ENCODE measurements around the gene CES5A. TPM values are rescaled to one million over a fixed set of nuclear protein-coding genes. Genes with fewer than 3 reads are reported as not detected.
"Not testable (repeated sequence)": the region's sequence is repeated elsewhere in the genome, so short reads cannot be mapped to it uniquely, and the experiment has no call there.

Gene CES5A
- total RNA-seq, 1 donor from 2014 or later, result not detected

DNA sequence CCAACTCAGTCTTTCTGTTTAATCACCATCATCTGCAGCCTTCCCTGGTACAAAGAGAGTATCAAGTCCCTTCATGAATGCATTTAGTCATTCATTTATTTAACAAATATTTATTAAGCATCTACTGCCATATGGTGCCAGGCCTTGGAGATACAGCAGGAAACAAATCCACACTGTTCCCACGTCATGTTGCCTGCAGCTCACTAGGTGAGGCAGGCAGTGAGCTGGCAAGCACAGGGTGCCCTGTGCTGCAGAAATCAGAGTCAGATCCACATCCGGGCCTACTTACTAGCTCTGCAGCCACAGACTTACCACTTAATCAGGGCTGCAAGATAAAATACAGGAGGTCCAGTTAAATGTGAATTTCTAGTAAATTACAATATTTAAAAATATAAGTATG is 38.5 kb upstream of the CES5A start:
- TF ChIP-seq CTCF (IDR thresholded peaks at IDR 0.05), result no peak
- Histone ChIP-seq H3K36me3 (no peaks in the 10 kb centered on the region), H3K9me3 (no peaks in the 10 kb centered on the region), H3K4me3 (no peak overlapping the region), H3K27me3 (ENCODE audit: low read depth) (peaks cover 1% of the 10 kb centered on the region), H3K27ac (no peak overlapping the region), H3K4me1 (no peaks in the 10 kb centered on the region)
- ATAC-seq (no peak), DNase-seq (no peak)
- intact Hi-C loops (cut with DNase I), result no loop called here

DNA sequence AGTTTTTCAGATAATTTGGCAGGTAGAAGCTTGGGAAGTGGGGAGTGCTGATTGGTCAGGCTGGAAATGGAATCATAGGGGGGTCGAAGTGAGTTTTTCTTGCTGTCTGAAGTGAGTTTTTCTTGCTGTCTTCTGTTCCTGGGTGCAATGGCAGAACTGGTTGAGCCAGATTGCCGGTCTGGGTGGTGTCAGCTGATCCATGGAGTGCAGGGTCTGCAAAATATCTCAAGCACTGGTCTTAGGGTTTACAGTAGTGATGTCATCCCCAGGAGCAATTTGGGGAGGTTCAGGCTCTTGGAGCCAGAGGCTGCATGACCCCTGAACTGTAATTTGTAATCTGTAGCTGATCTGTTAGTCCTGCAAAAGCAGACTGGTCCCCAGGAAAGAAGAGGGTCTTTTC is 37.9 kb upstream of the CES5A start:
- H3K36me3 ChIP-seq; H3K4me1 ChIP-seq; ATAC-seq; intact Hi-C loops (cut with DNase I); H3K27ac ChIP-seq; DNase-seq; H3K9me3 ChIP-seq; H3K27me3 ChIP-seq (ENCODE audit: low read depth); H3K4me3 ChIP-seq: not testable (repeated sequence)

GRCh38 chr16:55912022-55912421 is 36.8 kb upstream of the CES5A start:
- DNase-seq (no peak), ATAC-seq (no peak)
- Histone ChIP-seq H3K36me3 (no peaks in the 10 kb centered on the region), H3K27me3 (ENCODE audit: low read depth) (no peaks in the 10 kb centered on the region), H3K27ac (no peak overlapping the region), H3K9me3 (no peaks in the 10 kb centered on the region), H3K4me1 (no peaks in the 10 kb centered on the region), H3K4me3 (no peak overlapping the region)
- no peak for TF ChIP-seq CTCF (IDR thresholded peaks at IDR 0.05)
- intact Hi-C loops (cut with DNase I), result no loop called here

DNA sequence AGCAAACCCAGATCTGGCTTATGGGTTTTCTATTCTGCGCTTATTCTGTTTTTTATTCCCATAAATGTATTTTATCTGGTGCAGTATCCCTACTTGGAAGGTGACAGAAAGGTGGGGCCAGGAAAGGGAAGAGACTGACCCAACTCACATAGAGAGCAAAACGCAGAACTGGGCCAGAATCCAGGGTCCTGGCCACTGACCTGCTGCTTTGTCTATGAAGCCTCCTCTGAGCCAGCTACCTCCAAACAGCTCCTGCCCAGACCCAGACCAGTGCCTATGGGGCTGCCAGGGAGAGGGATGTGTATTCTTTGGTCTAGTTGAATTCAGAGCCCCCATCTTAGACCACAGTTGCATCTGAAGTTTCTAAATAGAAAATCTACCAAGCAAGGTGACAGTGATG is 36.4 kb upstream of the CES5A start:
- intact Hi-C loops (cut with DNase I), result no loop called here
- Histone ChIP-seq H3K27me3 (ENCODE audit: low read depth) (no peaks in the 10 kb centered on the region), H3K4me3 (no peak overlapping the region)

DNA sequence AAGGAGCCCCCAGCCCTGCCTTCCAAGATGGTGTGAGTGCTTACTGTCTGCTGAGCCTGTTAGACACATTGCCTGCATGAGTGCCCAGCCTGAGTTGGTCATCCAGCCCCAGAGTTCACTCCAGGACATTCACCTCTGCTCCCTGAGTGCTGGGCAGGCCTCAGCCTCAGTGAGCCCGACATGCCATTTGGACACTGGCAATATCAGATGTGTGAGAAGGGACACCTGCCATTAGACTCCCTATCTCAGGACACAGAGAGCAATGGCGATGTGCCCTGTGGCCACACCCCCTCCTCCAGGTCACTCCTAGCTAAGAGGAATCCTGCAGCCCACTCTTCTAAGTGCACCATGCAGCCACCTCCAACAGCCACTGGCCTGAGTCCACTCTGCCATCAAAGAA is 34.7 kb upstream of the CES5A start:
- Histone ChIP-seq H3K27ac (no peak overlapping the region), H3K4me1 (no peaks in the 10 kb centered on the region), H3K9me3 (no peaks in the 10 kb centered on the region), H3K27me3 (ENCODE audit: low read depth) (no peaks in the 10 kb centered on the region), H3K36me3 (no peaks in the 10 kb centered on the region), H3K4me3 (no peak overlapping the region)
- TF ChIP-seq CTCF (IDR thresholded peaks at IDR 0.05), result no peak
- no peak for DNase-seq
- no peak for ATAC-seq
- intact Hi-C loops (cut with DNase I), result no loop called here

More for the DNA sequence above, 36.4 kb upstream of the CES5A start:
- TF ChIP-seq CTCF (IDR thresholded peaks at IDR 0.05), result no peak
- DNase-seq, result no peak
- Histone ChIP-seq H3K9me3 (no peaks in the 10 kb centered on the region), H3K36me3 (no peaks in the 10 kb centered on the region), H3K27ac (no peak overlapping the region), H3K4me1 (no peaks in the 10 kb centered on the region)
- ATAC-seq, result no peak

GRCh38 chr16:55908641-55909040 is 33.5 kb upstream of the CES5A start:
- no peaks in the 10 kb centered on the region for H3K27me3 ChIP-seq (ENCODE audit: low read depth)
- no peaks in the 10 kb centered on the region for H3K4me1 ChIP-seq
- intact Hi-C loops (cut with DNase I), result no loop called here
- H3K27ac ChIP-seq, result no peak overlapping the region
- H3K9me3 ChIP-seq, result no peaks in the 10 kb centered on the region
- DNase-seq (no peak), ATAC-seq (no peak)
- no peaks in the 10 kb centered on the region for H3K36me3 ChIP-seq
- TF ChIP-seq CTCF (IDR thresholded peaks at IDR 0.05), result no peak
- no peak overlapping the region for H3K4me3 ChIP-seq
